Heart right ventricle (tissue), 16 donors: ENCODE results near the gene OR2W1. TPM values are rescaled to one million over a fixed set of nuclear protein-coding genes. Genes with fewer than 3 reads are reported as not detected.

Experiments
- ATAC-seq, 8 donors: fragments of 200-7000 bp; cut with Tn5 transposase; one replicate each; pipeline ENCODE4 v1.9.1; 2020; ENCODE audit warnings: mild to moderate bottlenecking in 8 of 8, moderate library complexity in 8 of 8, moderate number of reproducible peaks in 1 of 8
- DNase-seq, 2 donors: peaks; one replicate each; pipeline ENCODE4 v3.0.0-alpha.2; 2020
- H3K27ac ChIP-seq, 10 donors: fragments of 200-600 bp; sonication (generic) in 2 of 10; one replicate each; pipeline versions ENCODE4 v1.5.0 to v1.8.0; 2020 to 2022; ENCODE audit warnings: mild to moderate bottlenecking in 3 of 10
- H3K27me3 ChIP-seq, 7 donors: fragments of 200-600 bp; one replicate each; pipeline ENCODE4 v1.8.0; 2021 to 2022; ENCODE audit warnings: mild to moderate bottlenecking in 2 of 7
- H3K36me3 ChIP-seq, 9 donors: fragments of 200-600 bp; sonication (generic) in 1 of 9; one replicate each; pipeline versions ENCODE4 v1.5.0 to v1.8.0; 2020 to 2022; ENCODE audit warnings: mild to moderate bottlenecking in 2 of 9
- H3K4me1 ChIP-seq, 9 donors: fragments of 200-600 bp; sonication (generic) in 1 of 9; one replicate each; pipeline versions ENCODE4 v1.5.0 to v1.8.0; 2020 to 2022; ENCODE audit warnings: mild to moderate bottlenecking in 4 of 9
- H3K4me3 ChIP-seq, 10 donors: fragments of 200-600 bp; sonication (generic) in 2 of 10; one replicate each; pipeline versions ENCODE4 v1.5.0 to v1.8.0; 2020 to 2022; ENCODE audit warnings: mild to moderate bottlenecking in 7 of 10, moderate library complexity in 2 of 10
- H3K9me3 ChIP-seq, 11 donors: fragments of 200-600 bp in 10 of 11; sonication (generic) in 2 of 11; one replicate each; pipeline versions ENCODE4 v1.5.0 to v1.8.0; 2013 to 2022; ENCODE audit warnings: mild to moderate bottlenecking in 2 of 11, control low read depth in 1 of 11, moderate library complexity in 1 of 11
- WGBS, 2 donors: extraction: QIAGEN DNeasy Blood & Tissue Kit; methylation state at CpG; one replicate each; pipeline ENCODE4 v1.1.7; 2013; ENCODE audit warnings: inconsistent platforms in 1 of 2; 5-methylcytosine and 5-hydroxymethylcytosine counted together
- intact Hi-C, 10 donors: fragments of 100-400 bp; cut with DNase I; formaldehyde crosslinking; loops; one replicate each; pipeline versions ENCODE4 v1.11.1 to v1.14.2; 2022
- polyA plus RNA-seq, 2 donors: library from polyadenylated mRNA; stranded (reverse); fragments of 200-250 nt; gene quantifications; one replicate each; pipeline ENCODE4 v1.2.3, GENCODE V29; 2013
- total RNA-seq, 10 donors: library from RNA; stranded (reverse); fragmentation: NEBNext Ultra II Directional in 3 of 10; extraction: Animal tissue kit (Norgen Biotek cat#: 25700) in 3 of 10; gene quantifications; one replicate each; pipeline versions ENCODE4 v1.2.1 to v1.2.4, GENCODE V29; 2021 to 2023
- TF ChIP-seq, protein P1 (sequence below), 9 donors: fragments of 200-600 bp; sonication (generic) in 2 of 9; IDR thresholded peaks; one replicate each; pipeline versions ENCODE4 v1.5.0 to v1.8.0; 2021 to 2022; ENCODE audit warnings: antibody characterized with exemption in 9 of 9, mild to moderate bottlenecking in 5 of 9, moderate library complexity in 1 of 9
- donor health status: Arrhythmogenic right ventricular cardiomyopathy.
- donor health status: ischemic (EF 13 %, LVEDD 7.1; RV severe dilation, severe dysfunction).
- donor health status: healthy with polysubstance abuse.
- donor health status: DM: no; HTN: yes; CAD: no.
- donor health status: DM: no; HTN: no; CAD: no.
- donor health status: ischemic (EF 25% LVEDD 6.9; RV normal size, moderate dysfunction).
- donor health status: ischemic (EF 25% LVEDD 5.7; RV mildly dilated, moderate dysfunction).
- donor health status: healthy.
- donor health status: DM: yes; HTN: yes; CAD: no.
- donor health status: Ischemic cardiomyopathy.
- donor health status: ischemic (EF 35%, LVEDD 5.7; RV mildly dilated, moderate dysfunction).
- donor health status: nonischemic (EF 11% LVEDD 7.7; RV severe dilation, severe dysfunction).
- donor health status: DM: yes; HTN: yes; CAD: no.
- donor health status: PGD.
- donor health status: ischemic (EF 29% LVEDD 5.4; RV normal size, mild dysfunction).
- donor health status: nonischemic (EF 23%, LVEDD 6.1; RV moderate dilation, normal function).

OR2W1 gene
- total and polyA plus RNA-seq, 12 donors = not detected

DNA sequence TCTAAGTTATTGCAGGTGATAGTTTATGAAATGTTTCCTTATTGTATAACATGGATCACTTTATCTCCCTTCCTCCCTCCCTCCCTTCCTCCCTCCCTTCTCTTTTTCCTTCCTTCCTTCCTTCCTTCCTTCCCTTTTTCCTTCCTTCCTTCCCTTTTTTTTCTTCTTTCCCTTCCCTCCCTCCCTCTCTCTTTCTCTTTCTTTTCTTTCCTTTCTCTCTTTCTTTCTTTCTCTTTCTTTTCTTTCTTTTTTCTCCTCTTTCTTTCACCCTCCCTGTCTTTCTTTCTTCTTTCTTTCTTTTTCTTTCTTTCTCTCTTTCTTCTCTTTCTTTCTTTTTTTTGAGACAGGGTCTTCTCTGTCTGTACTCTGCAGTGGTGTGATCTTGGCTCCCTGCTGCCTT, 36.3 kb upstream of the OR2W1 start:
- Histone ChIP-seq H3K27me3 (peaks cover 0 to 9% (median 0%) of the 10 kb centered on the region in 7 donors), H3K27ac (no peak overlapping the region), H3K4me1 (no peaks in the 10 kb centered on the region), H3K36me3 (no peaks in the 10 kb centered on the region), H3K4me3 (no peak overlapping the region), H3K9me3 (no peaks in the 10 kb centered on the region)
- intact Hi-C loops = no loop called here
- DNase-seq = no peak
- no peak for ATAC-seq
- TF ChIP-seq, protein P1, sequence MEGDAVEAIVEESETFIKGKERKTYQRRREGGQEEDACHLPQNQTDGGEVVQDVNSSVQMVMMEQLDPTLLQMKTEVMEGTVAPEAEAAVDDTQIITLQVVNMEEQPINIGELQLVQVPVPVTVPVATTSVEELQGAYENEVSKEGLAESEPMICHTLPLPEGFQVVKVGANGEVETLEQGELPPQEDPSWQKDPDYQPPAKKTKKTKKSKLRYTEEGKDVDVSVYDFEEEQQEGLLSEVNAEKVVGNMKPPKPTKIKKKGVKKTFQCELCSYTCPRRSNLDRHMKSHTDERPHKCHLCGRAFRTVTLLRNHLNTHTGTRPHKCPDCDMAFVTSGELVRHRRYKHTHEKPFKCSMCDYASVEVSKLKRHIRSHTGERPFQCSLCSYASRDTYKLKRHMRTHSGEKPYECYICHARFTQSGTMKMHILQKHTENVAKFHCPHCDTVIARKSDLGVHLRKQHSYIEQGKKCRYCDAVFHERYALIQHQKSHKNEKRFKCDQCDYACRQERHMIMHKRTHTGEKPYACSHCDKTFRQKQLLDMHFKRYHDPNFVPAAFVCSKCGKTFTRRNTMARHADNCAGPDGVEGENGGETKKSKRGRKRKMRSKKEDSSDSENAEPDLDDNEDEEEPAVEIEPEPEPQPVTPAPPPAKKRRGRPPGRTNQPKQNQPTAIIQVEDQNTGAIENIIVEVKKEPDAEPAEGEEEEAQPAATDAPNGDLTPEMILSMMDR (IDR thresholded peaks at IDR 0.05) = no peak

DNA sequence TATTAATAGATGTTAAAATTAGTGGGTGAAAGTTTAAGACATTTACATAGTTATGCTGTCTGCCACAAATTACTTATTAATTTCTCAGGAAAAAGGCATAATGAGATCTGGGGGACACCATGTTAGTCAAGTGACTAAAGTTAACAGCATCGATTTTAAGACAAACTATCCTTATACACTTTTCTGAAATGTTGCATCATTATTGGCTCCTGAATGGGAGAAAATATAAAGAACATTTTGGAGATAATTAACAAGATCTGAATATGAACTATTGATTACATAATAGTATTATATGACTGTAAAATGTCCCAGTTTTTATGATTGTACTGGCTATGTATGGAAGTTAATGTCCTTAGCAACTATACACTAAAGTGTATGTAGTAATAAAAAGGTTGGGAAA, 34.2 kb upstream of the OR2W1 start:
- no peaks in the 10 kb centered on the region for H3K9me3 ChIP-seq
- no peak for DNase-seq
- peaks cover 0 to 8% (median 0%) of the 10 kb centered on the region in 7 donors for H3K27me3 ChIP-seq
- H3K4me1 ChIP-seq = no peaks in the 10 kb centered on the region
- ATAC-seq = no peak
- WGBS, 2 donors = 81 to 82% methylated on average over 1 of the region's 1 CpG
- H3K36me3 ChIP-seq = no peaks in the 10 kb centered on the region
- H3K27ac ChIP-seq = no peak overlapping the region
- no peak overlapping the region for H3K4me3 ChIP-seq
- intact Hi-C loops = no loop called here
- TF ChIP-seq, protein P1 (IDR thresholded peaks at IDR 0.05) = no peak

GRCh38 chr6:29071831-29072723, 27.1 kb upstream of the OR2W1 start:
- intact Hi-C loops = no loop called here
- H3K27ac ChIP-seq = no peak overlapping the region
- TF ChIP-seq, protein P1 (IDR thresholded peaks at IDR 0.05) = peak in 3 of 9 donors; percentile 14 to 41 (median 20)
- H3K36me3 ChIP-seq = no peaks in the 10 kb centered on the region
- H3K9me3 ChIP-seq = peaks cover 0 to 14% (median 0%) of the 10 kb centered on the region in 11 donors
- H3K4me1 ChIP-seq = no peaks in the 10 kb centered on the region
- DNase-seq (no peak), ATAC-seq (no peak)
- H3K4me3 ChIP-seq = no peak overlapping the region
- H3K27me3 ChIP-seq = peaks cover 0 to 15% (median 4%) of the 10 kb centered on the region in 7 donors
- 29% methylated on average over 9 of the region's 9 CpGs for WGBS, 2 donors

DNA sequence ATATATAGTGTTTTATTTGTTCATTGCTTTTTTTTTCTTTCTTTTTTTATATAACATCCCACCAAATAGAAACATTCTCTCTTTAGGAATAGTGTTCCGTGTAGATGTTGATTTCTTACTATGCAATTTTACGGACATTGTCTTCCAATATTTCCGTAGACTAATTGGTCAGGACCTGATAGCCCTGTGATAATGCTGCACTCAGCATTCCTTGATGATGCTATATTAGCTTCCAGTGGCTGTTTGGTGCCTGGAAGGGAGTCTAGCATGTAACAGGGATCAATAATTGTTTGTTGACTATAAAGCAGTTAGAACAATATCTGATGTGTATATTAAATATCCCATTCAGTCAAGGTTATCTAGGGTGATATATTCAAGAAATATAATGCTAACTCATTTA, 6.7 kb upstream of the OR2W1 start:
- Histone ChIP-seq H3K36me3 (no peaks in the 10 kb centered on the region), H3K27ac (no peak overlapping the region), H3K27me3 (peaks cover 0 to 15% (median 0%) of the 10 kb centered on the region in 7 donors), H3K4me3 (no peak overlapping the region), H3K9me3 (peaks cover 0 to 20% (median 4%) of the 10 kb centered on the region in 11 donors), H3K4me1 (no peaks in the 10 kb centered on the region)
- intact Hi-C loops = no loop called here
- DNase-seq (no peak), ATAC-seq (no peak)
- WGBS, 2 donors = 78 to 81% methylated on average over 3 of the region's 3 CpGs
- TF ChIP-seq, protein P1 (IDR thresholded peaks at IDR 0.05) = no peak
